Ascending aorta (tissue), 2 donors: ENCODE data around the gene ZBTB16. TPM values are rescaled to one million over a fixed set of nuclear protein-coding genes. Genes with fewer than 3 reads are reported as not detected.

Experiments
- DNase-seq, 2 donors: peaks; one replicate each; pipeline ENCODE4 v3.0.0-alpha.2; 2019; ENCODE audit warnings: low spot score in 2 of 2
- H3K27ac ChIP-seq, 2 donors: fragments of 200-600 bp; sonication (generic); one replicate each; pipeline ENCODE4 v1.5.1; 2016 to 2017; ENCODE audit warnings: mild to moderate bottlenecking in 1 of 2
- H3K27me3 ChIP-seq: fragments of 200-600 bp; sonication (generic); one replicate; pipeline ENCODE4 v1.5.1; 2017
- H3K36me3 ChIP-seq, 2 donors: fragments of 200-600 bp; sonication (generic); one replicate each; pipeline ENCODE4 v1.5.1; 2016
- H3K4me1 ChIP-seq, 2 donors: fragments of 200-600 bp; sonication (generic); one replicate each; pipeline ENCODE4 v1.5.1; 2016 to 2017; ENCODE audit warnings: mild to moderate bottlenecking in 1 of 2
- H3K4me3 ChIP-seq, 2 donors: fragments of 200-600 bp; sonication (generic); one replicate each; pipeline ENCODE4 v1.5.1; 2016 to 2017; ENCODE audit warnings: mild to moderate bottlenecking in 1 of 2
- H3K9me3 ChIP-seq, 2 donors: fragments of 200-600 bp; sonication (generic); one replicate each; pipeline ENCODE4 v1.5.1; 2016
- CTCF ChIP-seq, 3 experiments: fragments of 200-600 bp in 2 of 3; fragments of 450-650 bp in 1 of 3; sonication (generic) in 2 of 3; IDR thresholded peaks; one replicate each; pipeline ENCODE4 v1.5.1; 2016 to 2019; ENCODE audit warnings: antibody characterized with exemption in 3 of 3, mild to moderate bottlenecking in 1 of 3, moderate library complexity in 1 of 3
- intact Hi-C: fragments of 100-400 bp; cut with DNase I; formaldehyde crosslinking; loops from one replicate; pipeline ENCODE4 v1.15.1; 2023
- total RNA-seq: library from RNA; depleted of rRNA; stranded (reverse); fragments of >200 nt; gene quantifications from one replicate; pipeline ENCODE4 v1.1.0, GENCODE V29; 2016

The ZBTB16 gene
- total RNA-seq, 1 donor from 2014 or later, result 344 TPM

DNA sequence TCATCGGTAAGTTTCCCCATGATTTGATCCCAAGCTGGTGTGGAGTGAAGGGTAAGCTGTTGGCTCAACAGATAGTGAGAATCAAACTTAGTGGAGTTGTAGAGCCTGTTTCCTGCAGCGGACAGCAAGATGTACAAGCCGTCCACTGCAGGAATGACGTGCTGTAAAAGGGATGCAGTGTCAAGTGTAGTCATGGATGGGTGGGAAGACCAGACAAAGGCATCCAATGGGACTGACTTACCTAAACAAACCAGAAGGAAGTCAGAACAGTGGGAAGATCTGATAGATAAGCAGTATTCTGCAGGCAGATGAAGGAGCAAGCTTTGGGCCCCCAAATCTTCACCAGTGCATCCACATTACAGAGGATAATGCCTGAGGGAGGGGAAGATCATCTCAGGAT lies 8.8 kb downstream of the ZBTB16 start:
- peaks cover 28 to 53% of the 10 kb centered on the region in 2 donors for H3K4me1 ChIP-seq
- intact Hi-C loops, result no loop called here
- DNase-seq, result no peak

DNA sequence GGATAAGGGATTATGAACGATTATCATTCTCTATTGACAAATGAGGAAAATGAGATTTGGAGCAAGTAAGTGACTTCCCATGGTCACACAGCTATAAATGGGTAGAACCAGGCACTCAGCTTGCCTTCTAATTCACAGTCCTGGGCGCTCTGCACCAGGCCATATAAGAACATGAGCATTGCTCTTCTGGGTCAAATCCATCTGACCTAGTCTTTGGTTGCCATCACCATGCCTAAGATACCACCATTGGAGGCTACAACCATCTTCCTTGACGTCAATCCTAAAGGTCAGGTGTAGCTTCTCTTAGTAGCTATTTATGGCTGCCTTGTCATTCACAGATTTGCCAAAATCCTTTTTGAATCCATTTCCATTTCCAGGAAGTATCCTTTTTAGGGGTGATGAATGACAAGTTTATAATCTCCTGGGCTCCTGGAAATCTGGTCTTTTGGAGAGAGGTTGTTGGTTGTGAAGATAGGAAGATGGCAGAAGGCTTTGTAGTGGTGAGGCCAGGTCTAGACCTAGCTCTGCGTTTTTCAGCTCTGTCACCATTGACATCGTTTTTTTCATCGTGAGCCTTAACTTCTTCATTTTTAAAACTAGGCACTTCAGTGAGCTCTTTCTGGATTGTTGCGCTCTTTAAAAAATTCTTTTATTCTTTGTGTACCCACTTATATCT lies 11.1 kb downstream of the ZBTB16 start:
- no peak for DNase-seq
- H3K36me3 ChIP-seq, result peaks cover 51 to 86% of the 10 kb centered on the region in 2 donors
- intact Hi-C loops, result no loop called here
- H3K4me3 ChIP-seq, result peak overlapping the region; percentile 11 to 60
- H3K9me3 ChIP-seq, result no peaks in the 10 kb centered on the region
- no peaks in the 10 kb centered on the region for H3K27me3 ChIP-seq
- H3K4me1 ChIP-seq, result peaks cover 34 to 68% of the 10 kb centered on the region in 2 donors
- H3K27ac ChIP-seq, result peak overlapping the region; percentile 60 to 89
- no peak for TF ChIP-seq CTCF (IDR thresholded peaks at IDR 0.05)

More for the DNA sequence above, 8.8 kb downstream of the ZBTB16 start:
- no peak for TF ChIP-seq CTCF (IDR thresholded peaks at IDR 0.05)
- Histone ChIP-seq H3K27ac (peak overlapping the region; percentile 62 to 97), H3K27me3 (no peaks in the 10 kb centered on the region), H3K36me3 (peaks cover 65 to 86% of the 10 kb centered on the region in 2 donors), H3K4me3 (peak overlapping the region; percentile 35 to 99), H3K9me3 (no peaks in the 10 kb centered on the region)

GRCh38 chr11:114073007-114073827 lies 13.7 kb downstream of the ZBTB16 start:
- peak overlapping the region; percentile 37 to 60 for H3K4me3 ChIP-seq
- intact Hi-C loops, result no loop called here
- H3K36me3 ChIP-seq, result peaks cover 43 to 83% of the 10 kb centered on the region in 2 donors
- TF ChIP-seq CTCF (IDR thresholded peaks at IDR 0.05), result no peak
- peaks cover 44 to 83% of the 10 kb centered on the region in 2 donors for H3K4me1 ChIP-seq
- H3K27me3 ChIP-seq, result no peaks in the 10 kb centered on the region
- no peak for DNase-seq
- peak overlapping the region; percentile 89 to 93 for H3K27ac ChIP-seq
- no peaks in the 10 kb centered on the region for H3K9me3 ChIP-seq

DNA sequence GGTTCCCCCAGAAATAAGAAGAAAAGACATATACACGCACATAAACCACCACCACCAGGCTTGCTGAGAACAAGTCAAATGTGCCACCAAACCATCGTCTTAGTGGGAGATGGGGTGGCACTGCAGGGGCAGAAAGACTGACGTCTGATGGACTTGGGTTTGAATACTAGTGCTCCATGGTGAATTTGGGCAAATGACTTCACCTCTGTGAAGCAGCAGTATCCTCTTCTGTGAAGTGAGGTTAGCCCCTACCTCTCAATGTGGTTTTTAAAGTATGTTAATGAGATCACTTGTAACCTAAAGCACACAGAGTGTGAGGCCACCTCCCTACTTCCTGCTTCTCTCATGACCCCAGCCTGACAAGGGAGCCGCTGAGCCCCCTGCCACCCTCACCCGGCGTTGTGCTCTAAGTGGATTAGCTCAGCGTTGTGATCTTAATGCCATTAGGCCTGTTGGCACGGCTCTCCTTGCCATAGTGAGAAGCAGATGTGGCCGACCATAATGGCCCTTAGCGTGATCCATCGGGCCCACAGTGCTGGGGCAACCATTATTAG lies 14.4 kb downstream of the ZBTB16 start:
- H3K36me3 ChIP-seq, result peaks cover 44 to 83% of the 10 kb centered on the region in 2 donors
- DNase-seq, result no peak
- no peak for TF ChIP-seq CTCF (IDR thresholded peaks at IDR 0.05)
- peak overlapping the region; percentile 37 to 60 for H3K4me3 ChIP-seq
- H3K27me3 ChIP-seq, result no peaks in the 10 kb centered on the region
- H3K9me3 ChIP-seq, result no peaks in the 10 kb centered on the region
- peaks cover 47 to 83% of the 10 kb centered on the region in 2 donors for H3K4me1 ChIP-seq
- H3K27ac ChIP-seq, result peak overlapping the region; percentile 89 to 93
- intact Hi-C loops, result no loop called here

GRCh38 chr11:114074546-114075343 lies 15.2 kb downstream of the ZBTB16 start:
- DNase-seq, result no peak
- Histone ChIP-seq H3K27ac (peak overlapping the region; percentile 89 to 93), H3K4me1 (peaks cover 49 to 82% of the 10 kb centered on the region in 2 donors), H3K27me3 (no peaks in the 10 kb centered on the region), H3K4me3 (peak overlapping the region; percentile 51 to 60), H3K36me3 (peaks cover 45 to 77% of the 10 kb centered on the region in 2 donors), H3K9me3 (no peaks in the 10 kb centered on the region)
- intact Hi-C loops, result loop anchor here (5.0 kb wide), 1 partner anchor 108 kb away; no protein-coding TSS in a partner anchor
- TF ChIP-seq CTCF (IDR thresholded peaks at IDR 0.05), result no peak
